Ascending aorta (tissue), 2 donors: ENCODE data around the gene TMIGD2. TPM values are rescaled to one million over a fixed set of nuclear protein-coding genes. Genes with fewer than 3 reads are reported as not detected.

ENCODE experiments used
- DNase-seq, 2 donors: peaks; one replicate each; pipeline ENCODE4 v3.0.0-alpha.2; 2019; ENCODE audit warnings: low spot score in 2 of 2
- H3K27ac ChIP-seq, 2 donors: fragments of 200-600 bp; sonication (generic); one replicate each; pipeline ENCODE4 v1.5.1; 2016 to 2017; ENCODE audit warnings: mild to moderate bottlenecking in 1 of 2
- H3K27me3 ChIP-seq: fragments of 200-600 bp; sonication (generic); one replicate; pipeline ENCODE4 v1.5.1; 2017
- H3K36me3 ChIP-seq, 2 donors: fragments of 200-600 bp; sonication (generic); one replicate each; pipeline ENCODE4 v1.5.1; 2016
- H3K4me1 ChIP-seq, 2 donors: fragments of 200-600 bp; sonication (generic); one replicate each; pipeline ENCODE4 v1.5.1; 2016 to 2017; ENCODE audit warnings: mild to moderate bottlenecking in 1 of 2
- H3K4me3 ChIP-seq, 2 donors: fragments of 200-600 bp; sonication (generic); one replicate each; pipeline ENCODE4 v1.5.1; 2016 to 2017; ENCODE audit warnings: mild to moderate bottlenecking in 1 of 2
- H3K9me3 ChIP-seq, 2 donors: fragments of 200-600 bp; sonication (generic); one replicate each; pipeline ENCODE4 v1.5.1; 2016
- intact Hi-C: fragments of 100-400 bp; cut with DNase I; formaldehyde crosslinking; loops from one replicate; pipeline ENCODE4 v1.15.1; 2023
- total RNA-seq: library from RNA; depleted of rRNA; stranded (reverse); fragments of >200 nt; gene quantifications from one replicate; pipeline ENCODE4 v1.1.0, GENCODE V29; 2016
- TF ChIP-seq, protein P1 (sequence below), 3 experiments: fragments of 200-600 bp in 2 of 3; fragments of 450-650 bp in 1 of 3; sonication (generic) in 2 of 3; IDR thresholded peaks; one replicate each; pipeline ENCODE4 v1.5.1; 2016 to 2019; ENCODE audit warnings: antibody characterized with exemption in 3 of 3, mild to moderate bottlenecking in 1 of 3, moderate library complexity in 1 of 3

Gene TMIGD2
- total RNA-seq, 1 donor from 2014 or later = not detected

DNA sequence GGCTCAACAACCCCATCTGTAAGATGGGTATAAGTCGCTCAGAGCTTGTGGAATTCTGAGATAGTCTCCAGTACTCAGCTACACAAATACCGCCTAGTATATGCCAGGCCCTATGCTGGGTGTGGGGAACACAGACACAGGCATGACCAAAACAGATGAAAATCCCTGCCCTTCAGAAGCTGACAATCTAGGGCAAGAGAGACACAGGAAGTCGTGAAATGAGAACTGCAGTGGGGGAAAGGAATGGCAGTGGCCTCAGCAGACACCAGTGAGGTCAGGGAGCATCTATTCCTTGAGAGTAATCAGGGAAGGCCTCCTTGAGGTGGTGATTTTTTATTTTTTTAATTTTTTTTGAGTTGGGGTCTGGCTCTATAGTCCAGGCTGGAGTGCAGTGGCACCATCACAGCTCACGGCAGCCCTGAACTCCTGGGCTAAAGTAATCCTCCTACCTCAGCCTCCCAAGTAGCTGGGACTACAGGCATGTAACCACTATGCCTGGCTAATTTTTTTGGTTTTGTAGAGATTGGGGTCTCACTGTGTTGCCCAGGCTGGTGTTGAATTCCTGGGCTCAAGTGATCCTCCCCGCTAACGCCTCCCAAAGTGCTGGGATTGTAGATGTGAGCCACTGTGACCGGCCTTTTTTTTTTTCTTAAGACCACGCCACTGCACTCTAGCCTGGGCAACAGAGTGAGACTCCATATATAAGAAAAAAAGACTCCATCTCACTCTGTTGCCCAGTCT is 3.2 kb downstream of the TMIGD2 start:
- no peaks in the 10 kb centered on the region for H3K9me3 ChIP-seq
- intact Hi-C loops = no loop called here
- no peaks in the 10 kb centered on the region for H3K27me3 ChIP-seq

DNA sequence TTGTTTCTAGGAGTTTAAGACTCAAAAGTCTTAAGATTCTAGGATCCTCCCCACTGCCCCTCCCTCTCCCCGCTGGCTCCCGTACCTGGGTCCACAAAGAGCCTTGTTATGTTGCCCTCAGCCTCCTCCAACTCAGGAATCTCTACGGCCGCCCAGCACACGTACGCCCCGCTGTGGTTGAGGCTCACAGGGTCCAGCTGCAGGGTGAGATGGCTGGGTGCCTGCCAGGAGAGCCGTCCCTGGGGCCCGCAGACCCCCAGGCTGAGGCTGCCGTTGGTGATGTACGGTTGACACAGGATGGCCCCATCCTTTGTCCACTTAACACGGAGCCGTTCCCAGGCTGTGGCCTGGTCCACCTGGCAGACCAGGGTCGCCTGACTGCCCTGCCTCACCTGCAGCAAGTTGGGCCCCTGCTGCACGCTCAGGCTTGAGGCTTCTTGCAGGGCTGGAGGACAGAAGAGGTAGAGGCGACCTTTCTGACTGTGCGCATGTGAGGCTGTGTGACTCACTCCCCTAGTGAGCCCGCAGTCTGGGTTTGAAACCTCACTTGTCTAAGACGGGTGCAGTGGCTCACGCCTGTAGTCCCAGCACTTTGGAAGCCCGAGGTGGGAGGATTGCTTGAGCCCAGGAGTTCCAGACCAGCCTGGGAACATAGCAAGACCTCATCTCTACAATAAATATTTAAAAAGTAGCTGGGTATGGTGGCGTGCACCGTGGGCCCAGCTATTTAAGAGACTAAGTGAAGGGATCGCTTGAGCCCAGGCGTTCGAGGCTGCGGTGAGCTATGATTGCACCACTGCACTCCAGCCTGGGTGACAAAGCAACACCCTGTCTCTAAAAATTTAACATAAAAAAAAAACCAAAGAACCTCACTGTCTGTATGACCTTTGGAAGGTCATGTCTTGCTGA is 4.0 kb downstream of the TMIGD2 start:
- Histone ChIP-seq H3K9me3 (no peaks in the 10 kb centered on the region), H3K27me3 (no peaks in the 10 kb centered on the region), H3K27ac (no peak overlapping the region), H3K4me1 (no peaks in the 10 kb centered on the region), H3K36me3 (no peaks in the 10 kb centered on the region), H3K4me3 (no peak overlapping the region)
- no peak for DNase-seq
- TF ChIP-seq, protein P1, sequence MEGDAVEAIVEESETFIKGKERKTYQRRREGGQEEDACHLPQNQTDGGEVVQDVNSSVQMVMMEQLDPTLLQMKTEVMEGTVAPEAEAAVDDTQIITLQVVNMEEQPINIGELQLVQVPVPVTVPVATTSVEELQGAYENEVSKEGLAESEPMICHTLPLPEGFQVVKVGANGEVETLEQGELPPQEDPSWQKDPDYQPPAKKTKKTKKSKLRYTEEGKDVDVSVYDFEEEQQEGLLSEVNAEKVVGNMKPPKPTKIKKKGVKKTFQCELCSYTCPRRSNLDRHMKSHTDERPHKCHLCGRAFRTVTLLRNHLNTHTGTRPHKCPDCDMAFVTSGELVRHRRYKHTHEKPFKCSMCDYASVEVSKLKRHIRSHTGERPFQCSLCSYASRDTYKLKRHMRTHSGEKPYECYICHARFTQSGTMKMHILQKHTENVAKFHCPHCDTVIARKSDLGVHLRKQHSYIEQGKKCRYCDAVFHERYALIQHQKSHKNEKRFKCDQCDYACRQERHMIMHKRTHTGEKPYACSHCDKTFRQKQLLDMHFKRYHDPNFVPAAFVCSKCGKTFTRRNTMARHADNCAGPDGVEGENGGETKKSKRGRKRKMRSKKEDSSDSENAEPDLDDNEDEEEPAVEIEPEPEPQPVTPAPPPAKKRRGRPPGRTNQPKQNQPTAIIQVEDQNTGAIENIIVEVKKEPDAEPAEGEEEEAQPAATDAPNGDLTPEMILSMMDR (IDR thresholded peaks at IDR 0.05) = no peak
- intact Hi-C loops = no loop called here

More for the DNA sequence above, 3.2 kb downstream of the TMIGD2 start:
- no peak overlapping the region for H3K4me3 ChIP-seq
- no peaks in the 10 kb centered on the region for H3K36me3 ChIP-seq
- TF ChIP-seq, protein P1 (IDR thresholded peaks at IDR 0.05) = no peak
- no peaks in the 10 kb centered on the region for H3K4me1 ChIP-seq
- DNase-seq = no peak
- no peak overlapping the region for H3K27ac ChIP-seq

- Histone ChIP-seq H3K27ac (no peak overlapping the region), H3K9me3 (no peaks in the 10 kb centered on the region), H3K4me1 (no peaks in the 10 kb centered on the region), H3K27me3 (no peaks in the 10 kb centered on the region), H3K36me3 (no peaks in the 10 kb centered on the region), H3K4me3 (no peak overlapping the region)
- intact Hi-C loops = no loop called here
- DNase-seq = no peak
- TF ChIP-seq, protein P1 (IDR thresholded peaks at IDR 0.05) = no peak
These were observed 6.0 kb downstream of the TMIGD2 start for GRCh38 chr19:4295972-4296771.

- DNase-seq = no peak
- intact Hi-C loops = no loop called here
- Histone ChIP-seq H3K4me3 (no peak overlapping the region), H3K9me3 (no peaks in the 10 kb centered on the region), H3K27me3 (no peaks in the 10 kb centered on the region), H3K4me1 (no peaks in the 10 kb centered on the region), H3K27ac (no peak overlapping the region), H3K36me3 (no peaks in the 10 kb centered on the region)
- TF ChIP-seq, protein P1 (IDR thresholded peaks at IDR 0.05) = no peak
These were observed 7.8 kb downstream of the TMIGD2 start for GRCh38 chr19:4294389-4294788.

DNA sequence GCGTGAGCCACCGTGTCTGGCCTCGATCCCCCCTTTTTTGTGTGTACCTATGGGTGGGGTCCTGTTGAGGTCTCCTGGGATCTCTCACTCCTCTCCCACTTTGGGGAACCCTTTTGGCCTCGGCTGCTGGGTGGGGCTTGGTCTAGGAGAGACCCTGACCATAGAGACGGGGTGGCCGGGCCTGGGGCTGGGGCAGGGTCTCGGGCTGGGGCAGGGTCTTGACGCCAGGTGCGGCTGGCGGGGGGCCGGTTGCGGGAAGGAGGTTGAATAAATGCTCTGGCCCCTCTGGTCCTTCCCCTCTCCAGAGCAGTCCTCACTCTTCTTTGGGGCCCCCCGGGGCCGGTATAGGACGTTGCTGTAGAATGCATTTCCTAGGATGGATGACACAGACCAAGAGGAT is 9.7 kb downstream of the TMIGD2 start:
- intact Hi-C loops = no loop called here
- Histone ChIP-seq H3K9me3 (no peaks in the 10 kb centered on the region), H3K4me1 (no peaks in the 10 kb centered on the region), H3K27ac (no peak overlapping the region), H3K36me3 (no peaks in the 10 kb centered on the region), H3K4me3 (no peak overlapping the region), H3K27me3 (no peaks in the 10 kb centered on the region)
- TF ChIP-seq, protein P1 (IDR thresholded peaks at IDR 0.05) = no peak
- no peak for DNase-seq
